Osteoblast (primary cell): Measurements from ENCODE around the gene RBP5. TPM values are rescaled to one million over a fixed set of nuclear protein-coding genes. Genes with fewer than 3 reads are reported as not detected.

Experiments used
- DNase-seq: peaks from one replicate; pipeline ENCODE4 v3.0.0; 2011; ENCODE audit warnings: low spot score, mixed read lengths; ENCODE audit not compliant: insufficient read length; ENCODE audit errors: missing footprints
- H2AFZ ChIP-seq: 2 replicates; pipeline ENCODE4 v1.6.0; 2011; ENCODE audit warnings: mild to moderate bottlenecking, low read length
- H3K27ac ChIP-seq: 2 replicates; pipeline ENCODE4 v1.5.1; 2011; ENCODE audit warnings: mild to moderate bottlenecking, low read depth, low read length, moderate library complexity
- H3K27me3 ChIP-seq: 2 replicates; pipeline ENCODE4 v1.6.0; 2012; ENCODE audit warnings: mild to moderate bottlenecking, control low read depth, inconsistent platforms, low read length, moderate library complexity; ENCODE audit not compliant: insufficient read depth
- H3K36me3 ChIP-seq: 2 replicates; pipeline ENCODE4 v1.5.1; 2011; ENCODE audit warnings: mild to moderate bottlenecking, low read length, control low read depth, moderate library complexity; ENCODE audit not compliant: insufficient read depth
- H3K4me1 ChIP-seq: 2 replicates; pipeline ENCODE4 v1.5.1; 2011; ENCODE audit warnings: mild to moderate bottlenecking, low read length, control low read depth, moderate library complexity; ENCODE audit not compliant: insufficient read depth
- H3K4me2 ChIP-seq: 2 replicates; pipeline ENCODE4 v1.6.0; 2011; ENCODE audit warnings: mild to moderate bottlenecking, low read length; ENCODE audit not compliant: insufficient read depth
- H3K4me3 ChIP-seq: fragments of 200-600 bp; sonication (generic); 3 replicates; pipeline ENCODE4 v1.5.1; 2012; ENCODE audit warnings: mild to moderate bottlenecking, low read length, inconsistent platforms; ENCODE audit not compliant: insufficient read depth
- H3K79me2 ChIP-seq: 2 replicates; pipeline ENCODE4 v1.6.0; 2012; ENCODE audit warnings: mild to moderate bottlenecking, low read length, control low read depth, inconsistent platforms; ENCODE audit not compliant: insufficient read depth
- H3K9me3 ChIP-seq: 2 replicates; pipeline ENCODE4 v1.5.1; 2011; ENCODE audit warnings: low read depth, low read length, control low read depth
- H4K20me1 ChIP-seq: 2 replicates; pipeline ENCODE4 v1.6.0; 2012; ENCODE audit warnings: mild to moderate bottlenecking, low read length, control low read depth; ENCODE audit not compliant: insufficient read depth
- CTCF ChIP-seq: IDR thresholded peaks from 2 replicates; pipeline ENCODE4 v1.5.1; 2011; ENCODE audit warnings: mild to moderate bottlenecking, low read depth, low read length, moderate library complexity; ENCODE audit errors: extremely low read depth
- total RNA-seq: library from RNA; depleted of rRNA; stranded (reverse); fragments of >200 nt; gene quantifications from 2 replicates; pipeline ENCODE4 v1.2.3, GENCODE V29; 2012

The RBP5 gene
- total RNA-seq, 1 donor, result not detected

DNA sequence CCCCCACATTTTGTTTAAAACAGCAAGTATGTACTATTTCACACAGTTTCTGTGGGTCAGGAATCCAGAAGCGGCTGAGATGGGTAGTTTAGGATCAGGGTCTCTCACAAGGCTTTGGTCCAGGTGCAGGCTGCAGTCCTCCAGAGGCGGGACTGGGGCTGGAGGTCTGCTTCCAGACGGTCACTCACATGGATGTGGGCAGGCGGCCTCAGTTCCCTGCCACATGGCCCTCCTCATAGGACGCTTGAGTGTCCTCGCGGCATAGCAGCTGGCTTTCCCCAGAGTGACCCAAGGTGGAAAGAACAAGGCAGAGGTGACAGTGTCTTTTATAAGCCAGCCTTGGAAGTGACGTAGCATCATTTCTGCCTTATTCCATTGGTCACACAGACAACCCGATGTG lies 11.8 kb downstream of the RBP5 start:
- H3K27ac ChIP-seq, result no peak overlapping the region
- H3K4me3 ChIP-seq, result no peak overlapping the region
- no peak overlapping the region for H2AFZ ChIP-seq
- TF ChIP-seq CTCF, result no peak
- no peaks in the 10 kb centered on the region for H3K4me1 ChIP-seq
- H3K27me3 ChIP-seq, result no peaks in the 10 kb centered on the region
- no peak overlapping the region for H3K4me2 ChIP-seq
- DNase-seq, result no peak
- no peaks in the 10 kb centered on the region for H4K20me1 ChIP-seq
- no peaks in the 10 kb centered on the region for H3K9me3 ChIP-seq
- H3K36me3 ChIP-seq, result peaks cover 5% of the 10 kb centered on the region
- H3K79me2 ChIP-seq, result no peaks in the 10 kb centered on the region

- Histone ChIP-seq H3K9me3 (no peaks in the 10 kb centered on the region), H3K4me2 (no peak overlapping the region), H4K20me1 (no peaks in the 10 kb centered on the region), H2AFZ (no peak overlapping the region), H3K36me3 (peaks cover 5% of the 10 kb centered on the region), H3K27ac (no peak overlapping the region), H3K27me3 (no peaks in the 10 kb centered on the region), H3K79me2 (no peaks in the 10 kb centered on the region), H3K4me3 (no peak overlapping the region), H3K4me1 (no peaks in the 10 kb centered on the region)
- no peak for TF ChIP-seq CTCF
- DNase-seq, result no peak
Observed at GRCh38 chr12:7116196-7116595, 12.5 kb downstream of the RBP5 start.

- H3K79me2 ChIP-seq, result no peaks in the 10 kb centered on the region
- no peaks in the 10 kb centered on the region for H3K9me3 ChIP-seq
- H2AFZ ChIP-seq, result no peak overlapping the region
- H3K4me3 ChIP-seq, result no peak overlapping the region
- no peak for DNase-seq
- H3K36me3 ChIP-seq, result peaks cover 5% of the 10 kb centered on the region
- no peaks in the 10 kb centered on the region for H3K4me1 ChIP-seq
- H3K27me3 ChIP-seq, result no peaks in the 10 kb centered on the region
- no peak overlapping the region for H3K27ac ChIP-seq
- TF ChIP-seq CTCF, result no peak
- H3K4me2 ChIP-seq, result no peak overlapping the region
- no peaks in the 10 kb centered on the region for H4K20me1 ChIP-seq
Observed at GRCh38 chr12:7114851-7115250, 13.8 kb downstream of the RBP5 start.

DNA sequence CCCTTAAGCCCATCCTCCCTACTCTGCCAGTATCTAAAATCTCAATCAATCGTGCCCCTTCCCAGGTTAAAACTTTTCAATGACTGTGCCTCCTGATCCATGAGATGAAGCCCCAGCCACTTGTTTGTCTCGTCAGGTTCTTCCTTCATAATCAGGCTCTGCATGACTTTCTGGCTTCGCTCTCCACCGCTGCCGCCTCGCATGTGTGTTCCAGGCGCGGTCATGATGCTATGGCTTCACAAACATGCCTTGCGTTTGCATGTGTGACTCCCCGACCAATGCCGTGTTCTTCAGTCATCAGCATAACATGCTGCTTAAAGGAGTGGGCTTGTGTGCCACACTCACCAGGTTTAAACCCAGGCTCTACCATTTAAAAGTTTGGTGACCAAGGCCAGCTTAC lies 14.7 kb downstream of the RBP5 start:
- TF ChIP-seq CTCF, result no peak

More for the DNA sequence above, 14.7 kb downstream of the RBP5 start:
- Histone ChIP-seq H2AFZ (no peak overlapping the region), H3K4me1 (peaks cover 4% of the 10 kb centered on the region), H3K9me3 (no peaks in the 10 kb centered on the region), H3K27ac (no peak overlapping the region), H3K27me3 (no peaks in the 10 kb centered on the region), H3K79me2 (peaks cover 3% of the 10 kb centered on the region), H3K36me3 (peaks cover 5% of the 10 kb centered on the region), H4K20me1 (no peaks in the 10 kb centered on the region), H3K4me3 (no peak overlapping the region), H3K4me2 (no peak overlapping the region)
- no peak for DNase-seq
